Measurements from ENCODE around the gene FOLH1. TPM values are rescaled to one million over a fixed set of nuclear protein-coding genes. Genes with fewer than 3 reads are reported as not detected.

Gene FOLH1
- total RNA-seq, 4 donors from 2014 or later, result 0.69 to 2.8 (median 0.94) TPM; not detected in 1

Other genes starting within 250 kb of the FOLH1 start
- gene TRIM51G, start 224.7 kb downstream of the FOLH1 start, total RNA-seq, result not detected
- not detected for gene TRIM49B, start 179.8 kb downstream of the FOLH1 start, total RNA-seq
- gene TRIM64C, start 149.5 kb downstream of the FOLH1 start, total RNA-seq, result not detected